ENCODE data around the gene TRIM75. TPM values are rescaled to one million over a fixed set of nuclear protein-coding genes. Genes with fewer than 3 reads are reported as not detected.
"Not testable (repeated sequence)": the region's sequence is repeated elsewhere in the genome, so short reads cannot be mapped to it uniquely, and the experiment has no call there.

TRIM75 gene
- polyA plus RNA-seq, 1 donor from 2014 or later, result not detected

DNA sequence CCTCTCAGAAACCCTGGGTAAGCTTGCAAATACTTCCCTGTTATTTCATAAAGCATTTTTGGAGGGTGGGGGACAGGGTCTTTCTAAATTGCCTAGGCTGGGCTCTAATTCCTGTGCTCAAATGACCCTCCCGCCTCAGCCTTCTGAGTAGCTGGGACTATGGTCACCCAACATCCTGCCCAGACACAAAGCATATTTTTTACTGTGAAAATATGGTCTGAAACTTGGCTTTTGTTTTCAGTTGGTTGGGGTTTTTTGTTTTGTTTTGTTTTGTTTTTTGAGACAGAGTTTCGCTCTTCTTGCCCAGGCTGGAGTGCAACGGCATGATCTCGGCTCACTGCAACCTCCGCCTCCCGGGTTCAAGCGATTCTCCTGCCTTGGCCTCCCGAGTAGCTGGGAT lies 27.9 kb upstream of the TRIM75 start:
- H2AFZ ChIP-seq (ENCODE audit: low read depth, low read length); H3K27ac ChIP-seq (ENCODE audit: low read length); H4K20me1 ChIP-seq (ENCODE audit: insufficient read depth); H3F3A ChIP-seq (ENCODE audit: insufficient read depth, low read length, poor library complexity, severe bottlenecking); H3K79me2 ChIP-seq (replicated peaks; ENCODE audit: insufficient read depth, low read length); H3K4me3 ChIP-seq (ENCODE audit: low read length); H3K9me2 ChIP-seq (ENCODE audit: insufficient read depth, low read length); H3K27me3 ChIP-seq (ENCODE audit: insufficient read depth, low read depth, low read length); H3K9me3 ChIP-seq (ENCODE audit: low read length); H3K4me2 ChIP-seq (ENCODE audit: low read length); H3K36me3 ChIP-seq (ENCODE audit: insufficient read depth, low read length); H3K9ac ChIP-seq (ENCODE audit: low read length): not testable (repeated sequence)

GRCh38 chr4:165027762-165028402 lies 25.8 kb upstream of the TRIM75 start:
- Histone ChIP-seq H3K9me2 (ENCODE audit: insufficient read depth, low read length) (no peaks in the 10 kb centered on the region), H3K79me2 (replicated peaks; ENCODE audit: insufficient read depth, low read length) (no peaks in the 10 kb centered on the region), H3K4me2 (ENCODE audit: low read length) (no peak overlapping the region), H3F3A (ENCODE audit: insufficient read depth, low read length, poor library complexity, severe bottlenecking) (no peaks in the 10 kb centered on the region), H3K27me3 (ENCODE audit: insufficient read depth, low read depth, low read length) (no peaks in the 10 kb centered on the region), H4K20me1 (ENCODE audit: insufficient read depth) (no peaks in the 10 kb centered on the region), H3K4me3 (ENCODE audit: low read length) (no peak overlapping the region), H3K27ac (ENCODE audit: low read length) (no peak overlapping the region), H3K9ac (ENCODE audit: low read length) (no peak overlapping the region), H2AFZ (ENCODE audit: low read depth, low read length) (no peak overlapping the region), H3K9me3 (ENCODE audit: low read length) (no peaks in the 10 kb centered on the region), H3K36me3 (ENCODE audit: insufficient read depth, low read length) (no peaks in the 10 kb centered on the region)
- TF ChIP-seq SMC3 (conservative IDR thresholded peaks at IDR 0.05; ENCODE audit: poor library complexity), result no peak
- TF ChIP-seq EZH2 (IDR thresholded peaks at IDR 0.05; ENCODE audit: borderline replicate concordance, insufficient read depth, low read length, poor library complexity, severe bottlenecking), result no peak

GRCh38 chr4:165031436-165032211 lies 22.0 kb upstream of the TRIM75 start, which contains the start of gene TRIM60:
TSS of gene TRIM60 (plus strand) at chr4:165031999. CDS start at chr4:165040073, 8,074 bp downstream.
- H3K27me3 ChIP-seq (ENCODE audit: insufficient read depth, low read depth, low read length), result no peaks in the 10 kb centered on the region
- no peaks in the 10 kb centered on the region for H3K36me3 ChIP-seq (ENCODE audit: insufficient read depth, low read length)
- no peak for TF ChIP-seq REST (IDR thresholded peaks at IDR 0.05; ENCODE audit: borderline replicate concordance)
- TF ChIP-seq TAF1 (IDR thresholded peaks at IDR 0.05; ENCODE audit: low read depth), result no peak
- TF ChIP-seq SMC3 (conservative IDR thresholded peaks at IDR 0.05; ENCODE audit: poor library complexity), result no peak
- TF ChIP-seq EZH2 (IDR thresholded peaks at IDR 0.05; ENCODE audit: borderline replicate concordance, insufficient read depth, low read length, poor library complexity, severe bottlenecking), result no peak
- no peak within 1 kb of the TSS for H3K9ac ChIP-seq (ENCODE audit: low read length)
- no peaks in the 10 kb centered on the region for H3F3A ChIP-seq (ENCODE audit: insufficient read depth, low read length, poor library complexity, severe bottlenecking)
- H3K9me2 ChIP-seq (ENCODE audit: insufficient read depth, low read length), result no peaks in the 10 kb centered on the region
- no peak within 1 kb of the TSS for H3K27ac ChIP-seq (ENCODE audit: low read length)
- H3K9me3 ChIP-seq (ENCODE audit: low read length), result no peaks in the 10 kb centered on the region
- no peaks in the 10 kb centered on the region for H4K20me1 ChIP-seq (ENCODE audit: insufficient read depth)
- H2AFZ ChIP-seq (ENCODE audit: low read depth, low read length), result no peak within 1 kb of the TSS
- no peaks in the 10 kb centered on the region for H3K79me2 ChIP-seq (replicated peaks; ENCODE audit: insufficient read depth, low read length)
- H3K4me3 ChIP-seq (ENCODE audit: low read length), result no peak within 1 kb of the TSS
- no peak within 1 kb of the TSS for H3K4me2 ChIP-seq (ENCODE audit: low read length)
